Erythroblast (primary cell): ENCODE results near the gene ADD1.

Experiments
- DNase-seq, 2 experiments: peaks; one replicate each; lab custom pipeline; 2025; lab: John Stamatoyannopoulos, UW
- GATA1 ChIP-seq: IDR thresholded peaks from 2 replicates; pipeline ENCODE4 v1.6.1; 2011; ENCODE audit warnings: low read depth, mild to moderate bottlenecking, control low read depth, low read length, moderate library complexity
- POLR2A ChIP-seq: IDR thresholded peaks from 2 replicates; pipeline ENCODE4 v1.6.1; 2011; ENCODE audit warnings: mild to moderate bottlenecking, low read length

The ADD1 gene

GRCh38 chr4:2874861-2875260 is 31.2 kb downstream of the ADD1 start:
- no peak for DNase-seq
- TF ChIP-seq POLR2A (no peak), GATA1 (no peak)

GRCh38 chr4:2875556-2875955 is 31.9 kb downstream of the ADD1 start:
- no peak for TF ChIP-seq GATA1
- TF ChIP-seq POLR2A = no peak
- no peak for DNase-seq

GRCh38 chr4:2878346-2878745 is 34.7 kb downstream of the ADD1 start:
- TF ChIP-seq GATA1 (no peak), POLR2A (no peak)
- DNase-seq = no peak

- no peak for DNase-seq
- no peak for TF ChIP-seq POLR2A
- TF ChIP-seq GATA1 = no peak
Observed at GRCh38 chr4:2879026-2879425, 35.4 kb downstream of the ADD1 start.

- TF ChIP-seq POLR2A (no peak), GATA1 (no peak)
- DNase-seq = no peak
Observed at GRCh38 chr4:2881431-2881830, 37.8 kb downstream of the ADD1 start.

- DNase-seq = no peak
- TF ChIP-seq POLR2A (no peak), GATA1 (no peak)
Observed at GRCh38 chr4:2882341-2882740, 38.7 kb downstream of the ADD1 start.

- TF ChIP-seq GATA1 = no peak
- no peak for TF ChIP-seq POLR2A
- no peak for DNase-seq
Observed at GRCh38 chr4:2886161-2886560, 42.5 kb downstream of the ADD1 start.

GRCh38 chr4:2886622-2887021 is 43.0 kb downstream of the ADD1 start:
- DNase-seq = no peak
- TF ChIP-seq GATA1 = no peak
- TF ChIP-seq POLR2A = no peak

GRCh38 chr4:2887343-2887742 is 43.7 kb downstream of the ADD1 start:
- TF ChIP-seq POLR2A = no peak
- no peak for TF ChIP-seq GATA1
- no peak for DNase-seq

GRCh38 chr4:2888886-2889285 is 45.2 kb downstream of the ADD1 start:
- no peak for DNase-seq
- TF ChIP-seq GATA1 (no peak), POLR2A (no peak)

GRCh38 chr4:2891294-2891693 is 47.6 kb downstream of the ADD1 start:
- no peak for TF ChIP-seq POLR2A
- TF ChIP-seq GATA1 = no peak
- DNase-seq = no peak

- no peak for DNase-seq
- TF ChIP-seq GATA1 (no peak), POLR2A (no peak)
Observed at GRCh38 chr4:2893772-2894171, 50.1 kb downstream of the ADD1 start.

GRCh38 chr4:2898001-2898400 is 54.4 kb downstream of the ADD1 start:
- TF ChIP-seq POLR2A = no peak
- TF ChIP-seq GATA1 = no peak
- no peak for DNase-seq

- no peak for TF ChIP-seq GATA1
- TF ChIP-seq POLR2A = no peak
- no peak for DNase-seq
Observed at GRCh38 chr4:2900741-2901140, 57.1 kb downstream of the ADD1 start.

GRCh38 chr4:2901186-2901585 is 57.5 kb downstream of the ADD1 start:
- DNase-seq = no peak
- TF ChIP-seq GATA1 (no peak), POLR2A (no peak)

- no peak for TF ChIP-seq POLR2A
- TF ChIP-seq GATA1 = no peak
- DNase-seq = no peak
Observed at GRCh38 chr4:2902126-2902525, 58.5 kb downstream of the ADD1 start.
